Renal cortex interstitium (tissue), 11 donors: ENCODE results near the gene PCID2. TPM values are rescaled to one million over a fixed set of nuclear protein-coding genes. Genes with fewer than 3 reads are reported as not detected.

ENCODE experiments used
- DNase-seq, 11 donors: peaks; one replicate each; pipeline ENCODE4 v3.0.0-alpha.2; 2013; ENCODE audit warnings: low read depth in 9 of 11, low spot score in 4 of 11; ENCODE audit errors: extremely low read depth in 1 of 11
- polyA plus RNA-seq, 3 donors: library from polyadenylated mRNA; unstranded; fragments of 120-200 nt; gene quantifications; one replicate each; pipeline ENCODE4 v1.2.1, GENCODE V29; 2013; ENCODE audit not compliant: insufficient read length in 3 of 3

PCID2 gene
- polyA plus RNA-seq, 3 donors: 57.7 to 66.6 (median 58.3) TPM

DNA sequence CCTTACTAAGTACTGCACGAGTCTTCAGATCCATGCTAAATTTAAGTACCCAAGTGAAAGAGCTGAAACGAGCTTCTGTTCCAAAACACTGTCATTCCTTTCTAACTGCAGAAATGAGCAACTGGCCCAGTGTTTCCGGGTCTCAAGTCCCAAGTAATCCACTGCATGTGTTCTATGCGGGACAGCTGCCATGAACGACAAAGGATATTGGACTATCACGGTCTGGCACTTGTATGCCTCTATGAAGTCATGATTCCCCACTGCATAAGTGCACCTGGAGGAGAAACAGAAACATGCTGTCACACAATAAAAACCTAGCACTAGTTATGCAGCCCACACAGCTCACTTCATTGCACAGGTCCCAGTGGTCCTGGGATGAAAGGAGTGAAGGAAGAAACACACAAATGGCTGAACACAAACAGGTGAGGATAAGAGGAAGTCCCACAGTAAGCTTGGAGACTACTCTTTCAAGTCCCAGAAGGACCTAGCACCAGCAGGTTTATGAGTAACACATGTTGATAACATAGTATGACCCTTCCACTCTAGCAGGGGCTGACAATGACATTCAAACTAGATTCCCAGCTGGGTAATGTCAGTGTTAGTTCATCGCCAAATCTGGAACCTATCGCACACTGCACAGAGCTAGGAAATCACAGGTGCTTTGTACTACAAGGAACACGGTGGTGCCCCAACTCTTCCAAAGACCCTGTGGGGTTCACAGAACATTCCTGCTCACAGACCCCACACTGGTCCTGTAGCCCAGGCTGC, 11.3 kb downstream of the PCID2 start:
- DNase-seq: no peak

DNA sequence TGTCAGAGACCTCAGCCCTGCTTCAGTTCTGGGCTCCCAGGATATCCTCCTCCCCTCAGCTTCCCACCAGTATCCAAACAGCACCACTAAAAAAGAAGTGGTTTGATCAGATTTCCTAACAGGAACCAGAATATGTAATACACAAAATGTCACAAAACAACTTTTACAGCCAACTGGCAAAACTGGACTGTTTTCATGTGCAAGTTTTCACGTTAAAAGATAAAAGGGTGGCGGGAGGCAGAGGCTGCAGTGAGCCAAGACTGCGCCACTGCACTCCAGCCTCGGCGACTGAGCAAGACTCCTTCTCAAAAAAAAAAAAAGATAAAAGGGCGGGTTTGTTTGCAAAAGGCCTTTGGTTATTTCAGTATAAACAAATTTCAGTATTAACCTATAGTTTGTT, 13.1 kb downstream of the PCID2 start:
- DNase-seq: no peak

- DNase-seq: no peak
Observed at GRCh38 chr13:113192902-113193301, 15.6 kb downstream of the PCID2 start.

DNA sequence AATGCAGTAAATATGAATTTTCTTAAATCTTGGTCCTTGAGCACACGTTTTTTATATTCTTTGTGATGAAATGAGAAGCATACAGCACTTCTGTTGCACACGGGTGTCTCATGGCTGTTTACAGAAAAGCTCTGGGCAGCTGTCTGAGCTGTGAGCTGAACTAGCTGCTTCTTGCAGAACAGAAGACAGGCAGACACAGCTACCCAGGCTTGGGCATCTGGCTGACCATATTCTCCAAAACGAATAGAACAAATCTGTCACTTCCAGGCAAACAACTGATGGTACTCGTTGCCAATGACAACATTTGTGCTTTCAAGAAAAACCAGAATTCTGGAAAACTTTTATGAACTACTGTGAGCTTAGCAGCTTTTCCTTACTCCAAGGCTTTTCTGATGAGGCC, 16.2 kb downstream of the PCID2 start:
- no peak for DNase-seq

DNA sequence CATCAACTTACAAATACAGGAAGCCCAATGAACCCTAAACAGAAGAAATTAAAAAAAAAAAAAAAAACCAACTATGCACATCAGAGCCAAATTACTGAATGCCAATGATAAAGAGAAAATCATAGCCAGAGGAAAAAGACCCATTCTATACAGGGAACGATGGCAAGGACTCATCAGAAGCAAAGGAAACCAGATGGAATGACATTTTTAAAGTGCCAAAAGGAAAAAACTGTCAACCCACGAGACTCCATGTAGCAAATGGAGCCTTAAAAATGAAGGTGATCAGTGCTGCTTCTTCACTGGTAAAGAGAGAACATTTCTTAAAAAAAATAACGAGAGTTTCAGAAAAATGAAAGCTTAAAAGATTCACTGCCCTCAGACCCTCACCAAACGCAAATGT, 18.3 kb downstream of the PCID2 start:
- DNase-seq: no peak

GRCh38 chr13:113187883-113188665, 20.4 kb downstream of the PCID2 start:
- no peak for DNase-seq

DNA sequence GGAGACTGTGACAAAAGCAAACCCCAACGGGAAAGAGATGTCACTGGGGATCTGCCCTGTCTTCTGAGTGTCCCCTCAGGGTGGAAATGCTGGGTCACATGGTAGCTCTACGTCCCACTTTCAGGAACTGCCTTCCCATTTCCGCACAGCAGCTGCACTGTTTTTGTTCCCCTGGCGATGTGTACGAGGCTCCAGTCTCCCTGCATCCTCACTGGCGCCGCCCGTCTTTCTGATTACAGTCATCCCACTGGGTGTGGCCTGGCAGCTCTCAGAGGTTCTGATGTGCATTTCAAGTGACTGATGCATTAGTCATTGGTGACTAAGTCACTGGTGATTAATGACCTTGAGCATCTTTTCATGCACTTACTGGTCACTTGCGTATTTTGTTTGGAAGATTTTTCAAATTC, 21.2 kb downstream of the PCID2 start:
- DNase-seq: no peak

GRCh38 chr13:113186061-113186900, 22.2 kb downstream of the PCID2 start:
- DNase-seq: no peak

DNA sequence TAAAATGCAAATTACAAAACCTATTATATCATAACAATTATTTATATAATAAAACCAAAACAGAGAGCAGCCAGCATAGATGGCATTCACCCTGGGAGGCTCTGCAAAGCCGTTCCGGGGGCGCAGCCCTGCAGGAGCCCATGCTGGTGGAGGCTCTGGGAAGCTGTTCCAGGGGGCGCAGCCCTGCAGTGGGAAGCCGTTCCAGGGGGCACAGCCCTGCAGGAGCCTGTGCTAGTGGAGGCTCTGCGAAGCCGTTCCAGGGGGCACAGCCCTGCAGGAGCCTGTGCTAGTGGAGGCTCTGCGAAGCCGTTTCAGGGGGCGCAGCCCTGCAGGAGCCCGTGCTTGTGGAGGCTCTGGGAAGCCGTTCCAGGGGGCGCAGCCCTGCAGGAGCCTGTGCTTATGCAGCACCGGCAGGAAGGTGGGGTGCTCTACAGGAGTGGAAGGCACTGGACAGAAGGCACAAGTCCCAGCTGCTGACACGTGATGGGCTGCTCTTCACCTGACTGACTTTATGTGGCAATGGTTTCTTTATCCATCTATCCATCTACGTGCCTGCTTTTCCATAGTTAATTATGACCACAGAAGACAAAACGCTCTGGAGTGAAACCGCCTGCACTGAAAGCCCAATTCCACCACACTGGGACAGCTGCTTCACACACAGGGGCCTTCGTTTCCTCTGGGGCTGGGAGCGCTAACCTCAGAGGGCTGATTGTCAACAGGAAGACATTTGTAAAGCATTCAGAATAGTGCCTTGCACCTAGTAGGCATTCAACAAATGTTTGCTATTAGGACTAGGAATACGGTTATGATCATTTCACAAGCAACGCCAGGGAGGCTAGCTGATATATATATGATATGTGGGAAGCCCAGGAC, 23.7 kb downstream of the PCID2 start:
- no peak for DNase-seq

DNA sequence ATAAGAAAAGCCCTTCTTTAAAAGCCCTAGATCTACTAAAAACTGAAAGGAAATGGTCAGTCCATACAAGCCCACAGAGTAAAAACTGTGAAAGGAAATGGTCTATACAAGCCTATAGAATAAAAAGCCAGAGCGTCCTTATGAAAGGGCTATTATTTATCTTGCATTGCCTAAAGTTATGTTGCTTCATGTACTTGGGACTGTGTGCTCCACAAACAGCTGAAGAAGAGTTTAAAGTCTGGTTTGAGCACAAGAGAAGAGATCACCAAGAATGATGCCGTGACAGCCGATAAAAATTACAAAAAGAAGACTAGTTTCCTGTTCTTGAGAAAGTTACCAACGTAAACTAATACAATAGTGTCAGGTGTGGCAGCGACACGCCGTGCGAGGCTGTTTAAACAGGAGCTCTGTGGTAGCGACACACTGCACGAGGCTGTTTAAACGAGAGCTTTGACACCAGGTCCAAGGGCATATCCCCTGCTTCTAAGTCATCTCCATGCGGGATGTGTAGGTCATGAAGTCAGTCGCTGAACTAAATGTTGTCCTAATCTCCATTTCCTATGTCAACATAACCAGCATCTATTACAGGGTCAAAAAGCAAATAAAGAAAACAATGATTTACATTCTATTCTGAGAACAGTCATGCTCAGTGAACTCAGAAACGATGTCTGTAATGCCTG, 24.9 kb downstream of the PCID2 start:
- no peak for DNase-seq

DNA sequence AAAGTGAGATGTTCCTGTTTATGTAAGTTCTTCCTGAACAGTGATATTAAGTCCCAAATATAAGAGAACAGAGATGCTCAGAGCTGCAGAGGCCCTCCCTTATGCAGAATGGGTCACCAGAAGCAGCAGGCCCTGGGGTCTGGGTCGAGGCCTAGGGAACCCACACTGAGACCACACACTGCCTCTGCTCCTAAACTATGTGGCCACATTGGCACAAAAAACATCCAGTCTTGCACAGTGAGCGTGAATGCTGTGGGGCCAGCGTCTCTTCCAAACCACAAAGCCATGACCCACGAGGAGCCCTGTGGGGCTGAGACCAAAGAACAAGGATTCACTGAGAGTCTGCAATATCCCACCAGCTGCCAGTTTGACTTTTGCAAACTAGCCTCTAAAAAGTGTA, 26.4 kb downstream of the PCID2 start:
- no peak for DNase-seq

DNA sequence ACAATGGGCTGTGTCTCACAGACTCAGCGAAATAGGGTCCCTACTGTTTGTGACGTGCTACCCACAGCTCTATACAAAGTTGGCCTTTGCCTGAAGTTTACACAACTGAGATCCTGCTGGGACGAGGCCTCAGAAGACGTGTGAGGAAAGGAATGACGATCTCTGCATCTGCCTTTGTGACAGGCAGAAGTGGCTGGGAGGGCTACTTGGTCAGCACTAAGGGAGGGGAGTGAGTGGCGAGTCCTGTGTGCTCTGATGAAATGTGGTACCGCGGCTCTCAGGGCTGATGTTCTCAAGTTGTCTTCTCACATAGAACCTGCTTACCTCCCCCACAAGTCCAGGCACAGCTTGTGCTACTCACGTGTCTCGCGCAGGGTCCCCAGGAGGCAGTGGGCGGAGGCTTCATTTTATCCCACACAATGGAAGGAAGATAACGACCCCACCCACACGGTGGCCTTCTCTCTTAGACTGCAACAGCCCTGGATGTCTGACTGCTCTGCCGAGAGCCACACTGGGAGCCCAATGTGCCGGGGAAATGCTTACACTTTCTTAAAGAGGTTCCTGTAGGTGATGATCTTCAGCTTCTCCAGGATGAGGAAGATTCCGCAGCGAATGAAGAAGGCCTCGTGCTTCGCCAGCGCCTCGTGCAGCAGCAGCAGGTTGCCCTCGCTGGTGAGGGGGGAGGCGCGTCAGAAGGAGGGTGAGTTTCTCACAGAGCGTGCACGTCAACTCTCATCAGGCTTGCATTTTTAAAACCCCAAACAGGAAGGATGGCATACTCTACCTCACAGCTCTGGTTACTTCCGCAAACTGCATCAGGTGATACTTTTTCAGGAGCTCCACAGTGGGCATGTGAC, 28.9 kb downstream of the PCID2 start:
- no peak for DNase-seq

DNA sequence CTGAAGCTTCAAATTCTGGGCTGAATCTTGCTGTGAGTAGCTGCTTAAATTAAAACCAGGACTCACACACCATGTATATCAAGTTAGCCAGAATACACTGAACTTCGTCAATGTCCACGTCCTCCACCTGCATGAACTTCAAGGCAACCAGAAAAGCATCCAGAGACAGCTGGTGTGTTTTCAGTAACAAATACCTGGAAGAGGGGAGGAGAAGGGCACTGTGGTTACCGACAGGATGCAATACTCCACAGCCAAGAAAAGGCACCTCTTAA, 29.6 kb downstream of the PCID2 start:
- DNase-seq: no peak

- DNase-seq: no peak
Observed at GRCh38 chr13:113178070-113178895, 30.2 kb downstream of the PCID2 start.

GRCh38 chr13:113176822-113177221, 31.6 kb downstream of the PCID2 start:
- no peak for DNase-seq

DNA sequence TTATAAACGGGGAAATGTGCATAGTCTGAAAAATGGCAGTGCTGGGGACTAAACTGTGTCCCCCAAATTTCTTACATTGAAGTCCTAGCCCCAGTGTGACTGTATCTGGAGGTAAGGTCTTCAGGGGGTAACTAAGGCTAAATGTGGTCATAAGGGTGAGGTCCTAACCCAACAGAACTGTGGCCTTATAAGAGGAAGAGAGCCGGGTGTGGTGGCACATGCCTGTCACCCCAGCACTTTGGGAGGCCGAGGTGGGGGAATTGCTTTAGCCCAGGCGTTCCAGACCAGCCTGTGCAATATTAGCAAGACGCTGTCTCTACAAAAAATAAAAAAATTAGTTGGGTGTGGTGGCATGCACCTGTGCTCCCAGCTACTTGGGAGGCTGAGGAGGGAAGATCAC, 32.2 kb downstream of the PCID2 start:
- DNase-seq: no peak

DNA sequence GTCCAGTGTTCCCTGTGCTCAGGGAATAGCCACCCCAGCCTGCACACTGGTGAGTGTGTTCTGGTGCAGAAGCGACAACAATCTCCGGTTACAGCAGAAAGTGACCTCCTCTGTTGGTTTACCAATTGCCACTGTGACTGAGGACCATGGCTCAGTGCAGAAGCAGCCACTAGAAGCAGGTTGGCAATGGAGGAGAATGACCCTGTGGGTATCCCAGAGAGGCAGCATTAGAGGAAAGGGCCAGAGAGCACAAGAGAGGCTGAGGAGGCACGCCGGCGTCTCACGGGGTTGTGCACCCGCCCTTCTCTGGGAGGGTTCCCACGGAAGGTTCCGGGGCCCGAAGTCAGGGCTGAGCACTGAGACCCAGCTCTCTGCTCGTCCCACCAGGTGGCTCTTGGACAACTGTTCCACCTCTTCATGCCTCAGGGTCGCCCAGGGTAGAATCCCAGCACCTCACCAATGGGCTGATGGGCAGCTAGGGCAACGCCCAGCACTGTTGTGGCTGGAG, 36.0 kb downstream of the PCID2 start:
- DNase-seq: no peak
